ENCODE data around the gene FBXL7.

GRCh38 chr5:15734058-15734457, 234.1 kb downstream of the FBXL7 start:
- no peak for TF ChIP-seq POLR2A (IDR thresholded peaks at IDR 0.05; ENCODE audit: control extremely low read depth in 1 of 2, low read depth in 2 of 2, low read length in 2 of 2)
- no peak for TF ChIP-seq CTBP2 (IDR thresholded peaks at IDR 0.05; ENCODE audit: borderline replicate concordance, insufficient read depth, insufficient read length, low read length)
- TF ChIP-seq, protein P1, sequence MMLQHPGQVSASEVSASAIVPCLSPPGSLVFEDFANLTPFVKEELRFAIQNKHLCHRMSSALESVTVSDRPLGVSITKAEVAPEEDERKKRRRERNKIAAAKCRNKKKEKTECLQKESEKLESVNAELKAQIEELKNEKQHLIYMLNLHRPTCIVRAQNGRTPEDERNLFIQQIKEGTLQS (IDR thresholded peaks at IDR 0.05; ENCODE audit: insufficient read depth, low read depth, low read length): no peak
- no peak for TF ChIP-seq SP1 (IDR thresholded peaks at IDR 0.05; ENCODE audit: low read depth, low read length)

Data from H1 (cell line).